Measurements from ENCODE around the gene LONRF2. TPM values are rescaled to one million over a fixed set of nuclear protein-coding genes. Genes with fewer than 3 reads are reported as not detected.
A peak's percentile ranks its signal among the peaks of the same experiment; 100 is the strongest.

The LONRF2 gene
- total and polyA plus RNA-seq, 2 of the 4 experiments (the other 2 are of a cell fraction): 0.19 to 0.54 TPM

DNA sequence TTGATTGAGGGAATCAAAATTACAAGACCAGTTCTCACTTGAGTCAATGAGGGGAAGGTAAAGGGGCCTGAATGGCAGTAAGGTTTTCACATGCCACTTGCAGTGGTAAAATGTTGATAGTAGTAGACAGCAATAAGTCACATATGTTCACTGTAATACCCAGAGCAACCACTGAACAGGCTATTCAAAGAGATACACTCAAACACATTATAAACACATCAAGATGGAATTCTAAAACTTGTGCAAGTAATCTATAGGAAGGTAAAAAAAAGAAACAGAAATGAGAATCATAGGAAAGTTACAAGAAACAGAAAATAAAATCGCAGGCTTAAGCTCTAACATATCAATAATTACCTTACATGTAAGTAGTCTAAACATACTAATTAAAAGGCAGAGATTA lies 93.3 kb downstream of the LONRF2 start:
- ATAC-seq (ENCODE audit: low read depth) (no peak), DNase-seq (no peak)
- Histone ChIP-seq H4K8ac (ENCODE audit: low read depth in 2 of 2, low read length in 2 of 2) (no peak overlapping the region), H2BK15ac (ENCODE audit: low read depth, low read length) (no peak overlapping the region), H3K27ac (ENCODE audit: insufficient read depth, low read length) (no peak overlapping the region), H2AK5ac (ENCODE audit: low read depth, low read length) (no peak overlapping the region), H3K14ac (replicated peaks; ENCODE audit: low read depth, low read length) (no peak overlapping the region), H3K27me3 (ENCODE audit: control insufficient read depth, insufficient read depth, low read length) (peaks cover 18% of the 10 kb centered on the region), H3K4ac (ENCODE audit: low read depth, low read length) (no peak overlapping the region), H4K5ac (ENCODE audit: low read depth, low read length) (no peak overlapping the region), H2AK9ac (replicated peaks; ENCODE audit: low read depth, low read length, poor library complexity) (no peak overlapping the region), H4K20me1 (ENCODE audit: insufficient read depth, low read length) (no peaks in the 10 kb centered on the region), H4K91ac (ENCODE audit: insufficient read depth, low read depth, low read length) (no peak overlapping the region), H2AFZ (replicated peaks; ENCODE audit: low read length, poor library complexity) (no peak overlapping the region), H3K9ac (ENCODE audit: low read depth, low read length) (no peak overlapping the region), H3K36me3 (ENCODE audit: control insufficient read depth, insufficient read depth, low read length) (no peaks in the 10 kb centered on the region), H3K4me3 (ENCODE audit: insufficient read depth, low read depth, low read length) (no peak overlapping the region), H3K18ac (ENCODE audit: low read depth, low read length) (no peak overlapping the region), H3K4me2 (ENCODE audit: low read depth, low read length) (no peak overlapping the region), H3K56ac (ENCODE audit: extremely low read depth, insufficient read depth, low read length) (no peak overlapping the region), H3K4me1 (ENCODE audit: control insufficient read depth, insufficient read depth, low read length) (no peaks in the 10 kb centered on the region; the same call in 1 of the 2 replicates), H2BK120ac (ENCODE audit: low read depth, low read length) (no peak overlapping the region), H3K9me1 (ENCODE audit: insufficient read depth, low read length) (peaks cover 8% of the 10 kb centered on the region), H2BK5ac (ENCODE audit: low read depth, low read length, poor library complexity, severe bottlenecking) (no peak overlapping the region), H3K23ac (ENCODE audit: low read depth, low read length) (no peak overlapping the region), H3K9me3 (ENCODE audit: control insufficient read depth, insufficient read depth, low read length) (no peaks in the 10 kb centered on the region), H3K79me1 (ENCODE audit: low read depth in 1 of 2, low read length in 2 of 2) (no peaks in the 10 kb centered on the region), H2BK20ac (ENCODE audit: low read depth, low read length) (no peak overlapping the region)
- BruUV-seq (replicated peaks): no TSS peak
- in situ Hi-C loops (cut with MboI; ENCODE audit: low sequenced_read_pairs) (no loop called here), intact Hi-C loops (cut with micrococcal nuclease) (no loop called here), dilution Hi-C loops (cut with HindIII; ENCODE audit: low sequenced_read_pairs, unreplicated experiment) (no loop called here)
- no CpG with 5 or more reads among the region's 1 CpG for WGBS, 2 experiments (ENCODE audit: extremely low coverage in 2 of 2, insufficient read length in 1 of 2)
- TF ChIP-seq, protein P1, sequence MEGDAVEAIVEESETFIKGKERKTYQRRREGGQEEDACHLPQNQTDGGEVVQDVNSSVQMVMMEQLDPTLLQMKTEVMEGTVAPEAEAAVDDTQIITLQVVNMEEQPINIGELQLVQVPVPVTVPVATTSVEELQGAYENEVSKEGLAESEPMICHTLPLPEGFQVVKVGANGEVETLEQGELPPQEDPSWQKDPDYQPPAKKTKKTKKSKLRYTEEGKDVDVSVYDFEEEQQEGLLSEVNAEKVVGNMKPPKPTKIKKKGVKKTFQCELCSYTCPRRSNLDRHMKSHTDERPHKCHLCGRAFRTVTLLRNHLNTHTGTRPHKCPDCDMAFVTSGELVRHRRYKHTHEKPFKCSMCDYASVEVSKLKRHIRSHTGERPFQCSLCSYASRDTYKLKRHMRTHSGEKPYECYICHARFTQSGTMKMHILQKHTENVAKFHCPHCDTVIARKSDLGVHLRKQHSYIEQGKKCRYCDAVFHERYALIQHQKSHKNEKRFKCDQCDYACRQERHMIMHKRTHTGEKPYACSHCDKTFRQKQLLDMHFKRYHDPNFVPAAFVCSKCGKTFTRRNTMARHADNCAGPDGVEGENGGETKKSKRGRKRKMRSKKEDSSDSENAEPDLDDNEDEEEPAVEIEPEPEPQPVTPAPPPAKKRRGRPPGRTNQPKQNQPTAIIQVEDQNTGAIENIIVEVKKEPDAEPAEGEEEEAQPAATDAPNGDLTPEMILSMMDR (conservative IDR thresholded peaks at IDR 0.05; ENCODE audit: low read depth, low read length): peak; percentile 13; the same call in 1 of the 2 replicates
- TF ChIP-seq, protein P2, sequence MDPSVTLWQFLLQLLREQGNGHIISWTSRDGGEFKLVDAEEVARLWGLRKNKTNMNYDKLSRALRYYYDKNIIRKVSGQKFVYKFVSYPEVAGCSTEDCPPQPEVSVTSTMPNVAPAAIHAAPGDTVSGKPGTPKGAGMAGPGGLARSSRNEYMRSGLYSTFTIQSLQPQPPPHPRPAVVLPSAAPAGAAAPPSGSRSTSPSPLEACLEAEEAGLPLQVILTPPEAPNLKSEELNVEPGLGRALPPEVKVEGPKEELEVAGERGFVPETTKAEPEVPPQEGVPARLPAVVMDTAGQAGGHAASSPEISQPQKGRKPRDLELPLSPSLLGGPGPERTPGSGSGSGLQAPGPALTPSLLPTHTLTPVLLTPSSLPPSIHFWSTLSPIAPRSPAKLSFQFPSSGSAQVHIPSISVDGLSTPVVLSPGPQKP (IDR thresholded peaks at IDR 0.05; ENCODE audit: borderline replicate concordance, low read depth, low read length): no peak
- no peak for TF ChIP-seq RAD21 (IDR thresholded peaks at IDR 0.05; ENCODE audit: low read length)
- POLR2A ChIA-PET (ENCODE audit: unreplicated experiment): no interaction called here
- CTCF ChIA-PET: no interaction called here

Data from IMR-90 (cell line).